ENCODE results near the gene FTH1. TPM values are rescaled to one million over a fixed set of nuclear protein-coding genes. Genes with fewer than 3 reads are reported as not detected.

Gene FTH1
- total and polyA plus RNA-seq, 2 of the 13 experiments (the other 11 are each of a cell fraction or from before 2014, with no cell fraction given): 607 to 760 TPM

- TF ChIP-seq TEF (CRISPR knock-in tag; IDR thresholded peaks at IDR 0.05) (no peak), MAF1 (CRISPR knock-in tag; IDR thresholded peaks at IDR 0.05; ENCODE audit: borderline replicate concordance) (0 out of 2 replicates have a peak, but pooled peaks have one; percentile 7), ARID5B (CRISPR knock-in tag; IDR thresholded peaks at IDR 0.05) (no peak), ZNF275 (CRISPR knock-in tag; IDR thresholded peaks at IDR 0.05; ENCODE audit: borderline replicate concordance) (0 out of 2 replicates have a peak, but pooled peaks have one; percentile 13), SOX5 (CRISPR knock-in tag; IDR thresholded peaks at IDR 0.05; ENCODE audit: borderline replicate concordance) (no peak), UBTF (CRISPR knock-in tag; IDR thresholded peaks at IDR 0.05) (peak; percentile 43), HDAC6 (IDR thresholded peaks at IDR 0.05; ENCODE audit: low read depth, low read length) (0 out of 2 replicates have a peak, but pooled peaks have one; percentile 32), GLMP (CRISPR knock-in tag; IDR thresholded peaks at IDR 0.05; ENCODE audit: borderline replicate concordance) (no peak), ATF6 (CRISPR knock-in tag; conservative IDR thresholded peaks at IDR 0.05) (no peak), LCORL (IDR thresholded peaks at IDR 0.05) (no peak), LCORL (CRISPR knock-in tag; IDR thresholded peaks at IDR 0.05) (peak; percentile 48; the same call in 1 of the 2 replicates), ZNF83 (CRISPR knock-in tag; IDR thresholded peaks at IDR 0.05; ENCODE audit: borderline replicate concordance) (no peak), ZNF629 (CRISPR knock-in tag; conservative IDR thresholded peaks at IDR 0.05) (no peak), ZNF816 (CRISPR knock-in tag; IDR thresholded peaks at IDR 0.05; ENCODE audit: borderline replicate concordance) (0 out of 2 replicates have a peak, but pooled peaks have one; percentile 9), SIX4 (CRISPR knock-in tag; IDR thresholded peaks at IDR 0.05) (no peak), THYN1 (CRISPR knock-in tag; IDR thresholded peaks at IDR 0.05; ENCODE audit: borderline replicate concordance, low read depth) (no peak)
Measured at GRCh38 chr11:61967924-61968757, 707 bp upstream of the FTH1 start (continued).

All from HepG2 (cell line).